ENCODE measurements around the gene ZDHHC22.
"Not testable (repeated sequence)": the region's sequence is repeated elsewhere in the genome, so short reads cannot be mapped to it uniquely, and the experiment has no call there.

ZDHHC22 gene

GRCh38 chr14:77141214-77142004 lies at the start of gene ZDHHC22:
Gene ZDHHC22 (minus strand): TSS chr14:77141791. CDS start chr14:77139738, 2,053 bp downstream.
- FAIRE-seq, result no peak

- FAIRE-seq, result no peak
These were observed 49.4 kb upstream of the ZDHHC22 start for GRCh38 chr14:77190977-77191376.

- no peak for FAIRE-seq
These were observed 47.9 kb upstream of the ZDHHC22 start for GRCh38 chr14:77189479-77189878.

- FAIRE-seq, result no peak
These were observed 46.0 kb upstream of the ZDHHC22 start for GRCh38 chr14:77187649-77188012.

- no peak for FAIRE-seq
These were observed 45.5 kb upstream of the ZDHHC22 start for GRCh38 chr14:77186911-77187648.

- no peak for FAIRE-seq
These were observed 43.5 kb upstream of the ZDHHC22 start for GRCh38 chr14:77185093-77185465.

- no peak for FAIRE-seq
These were observed 43.0 kb upstream of the ZDHHC22 start for GRCh38 chr14:77184396-77185092.

- FAIRE-seq, result no peak
These were observed 42.3 kb upstream of the ZDHHC22 start for GRCh38 chr14:77183896-77184295.

GRCh38 chr14:77181603-77182437 lies 40.2 kb upstream of the ZDHHC22 start, which contains the start of gene TMEM63C:
Gene TMEM63C (plus strand): TSS chr14:77181798. CDS start chr14:77218814, 37,016 bp downstream.
- FAIRE-seq, result peak; percentile 97

GRCh38 chr14:77180726-77181602 lies 39.4 kb upstream of the ZDHHC22 start:
- FAIRE-seq, result no peak

- FAIRE-seq, result no peak
These were observed 37.1 kb upstream of the ZDHHC22 start for GRCh38 chr14:77178656-77179055.

GRCh38 chr14:77177702-77178101 lies 36.1 kb upstream of the ZDHHC22 start:
- no peak for FAIRE-seq

GRCh38 chr14:77175843-77176242 lies 34.3 kb upstream of the ZDHHC22 start:
- no peak for FAIRE-seq

GRCh38 chr14:77173911-77174617 lies 32.5 kb upstream of the ZDHHC22 start:
- FAIRE-seq, result not testable (repeated sequence)

- no peak for FAIRE-seq
These were observed 31.3 kb upstream of the ZDHHC22 start for GRCh38 chr14:77172916-77173315.

- no peak for FAIRE-seq
These were observed 28.5 kb upstream of the ZDHHC22 start for GRCh38 chr14:77170045-77170444.

- no peak for FAIRE-seq
These were observed 19.4 kb upstream of the ZDHHC22 start for GRCh38 chr14:77161011-77161410.

- FAIRE-seq, result no peak
These were observed 17.3 kb upstream of the ZDHHC22 start for GRCh38 chr14:77158882-77159255.

- no peak for FAIRE-seq
These were observed 16.7 kb upstream of the ZDHHC22 start for GRCh38 chr14:77158175-77158881.

GRCh38 chr14:77157740-77158139 lies 16.1 kb upstream of the ZDHHC22 start:
- no peak for FAIRE-seq

Measured in G401.6 (cell line).